Caco-2 (cell line): ENCODE measurements around the gene DMBT1. TPM values are rescaled to one million over a fixed set of nuclear protein-coding genes. Genes with fewer than 3 reads are reported as not detected.

Source experiments
- BruUV-seq: library from RNA; stranded (reverse); fragments of 400-500 nt; replicated peaks from 2 replicates; lab custom pipeline; 2021; lab: Mats Ljungman, UMichigan
- CTCF ChIA-PET: fragments of 300-600 bp; sonication (Branson Sonifier 250); formaldehyde crosslinking; loops from one replicate; lab custom pipeline; 2022; ENCODE audit warnings: antibody characterized with exemption; lab: Charles Lee
- POLR2A ChIA-PET: fragments of 300-600 bp; sonication (Branson Sonifier 250); formaldehyde crosslinking; loops from one replicate; lab custom pipeline; 2022; ENCODE audit warnings: antibody characterized with exemption; lab: Charles Lee
- DNase-seq, 2 experiments: peaks; one replicate each; pipeline versions ENCODE4 v3.0.0 to v3.0.0-alpha.2; 2020 to 2022
- H3K27me3 ChIP-seq: replicated peaks from 2 replicates; pipeline ENCODE4 v1.6.0; 2011; ENCODE audit warnings: low read length; ENCODE audit not compliant: control insufficient read depth, insufficient read depth
- H3K36me3 ChIP-seq: 2 replicates; pipeline ENCODE4 v1.5.1; 2011; ENCODE audit warnings: low read length; ENCODE audit not compliant: control insufficient read depth, insufficient read depth
- H3K4me1 ChIP-seq: fragments of 250-450 bp; sonication (Bioruptor Pico); 2 replicates; pipeline ENCODE4 v1.5.1; 2020; ENCODE audit warnings: mild to moderate bottlenecking
- H3K4me3 ChIP-seq: 2 replicates; pipeline ENCODE4 v1.5.1; 2011; ENCODE audit warnings: low read depth, mild to moderate bottlenecking, control low read depth, low read length
- H3K9me3 ChIP-seq: fragments of 250-450 bp; sonication (Bioruptor Pico); 2 replicates; pipeline ENCODE4 v1.5.1; 2020; ENCODE audit warnings: mild to moderate bottlenecking, moderate library complexity
- H3K27ac Mint-ChIP-seq: one replicate; pipeline ENCODE4 v1.8.0; 2022; ENCODE audit warnings: mixed read lengths; ENCODE audit not compliant: unreplicated experiment
- H3K27me3 Mint-ChIP-seq: one replicate; pipeline ENCODE4 v1.8.0; 2022; ENCODE audit warnings: mixed read lengths; ENCODE audit not compliant: insufficient read depth, unreplicated experiment
- H3K36me3 Mint-ChIP-seq: one replicate; pipeline ENCODE4 v1.8.0; 2022; ENCODE audit warnings: mild to moderate bottlenecking, mixed read lengths; ENCODE audit not compliant: insufficient read depth, unreplicated experiment
- H3K4me1 Mint-ChIP-seq: one replicate; pipeline ENCODE4 v1.8.0; 2022; ENCODE audit warnings: low read depth, mixed read lengths; ENCODE audit not compliant: unreplicated experiment
- H3K4me3 Mint-ChIP-seq: one replicate; pipeline ENCODE4 v1.8.0; 2022; ENCODE audit warnings: mild to moderate bottlenecking, moderate library complexity, mixed read lengths; ENCODE audit not compliant: unreplicated experiment
- H3K9me3 Mint-ChIP-seq: one replicate; pipeline ENCODE4 v1.8.0; 2022; ENCODE audit warnings: mixed read lengths; ENCODE audit not compliant: unreplicated experiment
- intact Hi-C: fragments of 100-400 bp; cut with micrococcal nuclease; formaldehyde crosslinking; loops from one replicate; pipeline ENCODE4 v1.10.0; 2022; ENCODE audit not compliant: unreplicated experiment
- total RNA-seq: library from RNA; stranded (reverse); gene quantifications from 2 replicates; pipeline ENCODE4 v1.2.3, GENCODE V29; 2022
- TF ChIP-seq, protein P1 (sequence below), 2 experiments: fragments of 200-600 bp in 1 of 2; IDR thresholded peaks; 1 replicate in 1 of 2; 2 replicates in 1 of 2; pipeline versions ENCODE4 v1.5.1 to v1.8.0; 2011 to 2022; ENCODE audit warnings: antibody characterized with exemption in 1 of 2, control low read depth in 1 of 2, inconsistent platforms in 1 of 2, low read depth in 1 of 2, low read length in 1 of 2, mild to moderate bottlenecking in 1 of 2, moderate library complexity in 1 of 2; ENCODE audit not compliant: insufficient read depth in 1 of 2, severe bottlenecking in 1 of 2, unreplicated experiment in 1 of 2

The DMBT1 gene
- total RNA-seq, 1 experiment from 2014 or later: not detected

DNA sequence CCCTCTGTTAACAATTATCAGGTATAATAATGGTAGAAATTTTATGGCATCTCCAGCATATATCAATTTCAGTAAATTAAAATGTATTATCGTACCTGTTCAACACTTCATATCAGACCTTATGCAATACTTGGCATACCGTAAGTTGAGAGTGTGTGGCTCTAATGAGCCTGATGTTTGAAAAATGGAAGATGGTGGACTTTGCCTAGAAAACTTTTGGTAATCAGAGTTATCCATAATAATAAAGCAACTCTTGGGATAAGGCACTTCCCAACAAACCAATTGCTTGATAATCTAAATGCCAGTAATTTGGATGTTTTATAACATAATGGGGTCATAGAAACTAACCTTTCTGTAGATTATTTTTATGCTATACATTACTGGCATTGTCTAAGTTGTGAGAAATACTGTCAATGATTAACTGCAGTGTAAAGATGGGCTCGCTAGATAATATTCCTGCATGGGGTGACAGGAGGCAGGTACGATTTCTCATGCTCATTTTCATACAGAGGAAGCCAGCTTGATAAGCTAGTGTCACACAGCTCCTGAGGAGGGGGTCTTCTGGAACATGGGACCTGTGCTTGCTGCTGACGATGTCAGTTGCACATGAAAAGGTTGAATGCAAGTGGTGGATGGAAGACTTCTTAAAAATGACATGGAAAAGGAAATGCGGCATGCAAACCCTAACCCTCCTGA lies 27.8 kb upstream of the DMBT1 start:
- peaks cover 20% of the 10 kb centered on the region for H3K4me1 ChIP-seq
- H3K4me3 ChIP-seq: no peak overlapping the region
- no TSS peak for BruUV-seq
- no peaks in the 10 kb centered on the region for H3K27me3 ChIP-seq
- H3K36me3 Mint-ChIP-seq: no peaks in the 10 kb centered on the region
- peak in 1 of 2 experiments; percentile 13 for DNase-seq
- H3K27me3 Mint-ChIP-seq: no peaks in the 10 kb centered on the region
- H3K27ac Mint-ChIP-seq: no peak overlapping the region
- no peaks in the 10 kb centered on the region for H3K36me3 ChIP-seq
- POLR2A ChIA-PET: interaction anchor here (0.5 kb wide), 1 partner anchor 20 kb away, joined by 3 read pairs; no protein-coding TSS in a partner anchor
- TF ChIP-seq, protein P1, sequence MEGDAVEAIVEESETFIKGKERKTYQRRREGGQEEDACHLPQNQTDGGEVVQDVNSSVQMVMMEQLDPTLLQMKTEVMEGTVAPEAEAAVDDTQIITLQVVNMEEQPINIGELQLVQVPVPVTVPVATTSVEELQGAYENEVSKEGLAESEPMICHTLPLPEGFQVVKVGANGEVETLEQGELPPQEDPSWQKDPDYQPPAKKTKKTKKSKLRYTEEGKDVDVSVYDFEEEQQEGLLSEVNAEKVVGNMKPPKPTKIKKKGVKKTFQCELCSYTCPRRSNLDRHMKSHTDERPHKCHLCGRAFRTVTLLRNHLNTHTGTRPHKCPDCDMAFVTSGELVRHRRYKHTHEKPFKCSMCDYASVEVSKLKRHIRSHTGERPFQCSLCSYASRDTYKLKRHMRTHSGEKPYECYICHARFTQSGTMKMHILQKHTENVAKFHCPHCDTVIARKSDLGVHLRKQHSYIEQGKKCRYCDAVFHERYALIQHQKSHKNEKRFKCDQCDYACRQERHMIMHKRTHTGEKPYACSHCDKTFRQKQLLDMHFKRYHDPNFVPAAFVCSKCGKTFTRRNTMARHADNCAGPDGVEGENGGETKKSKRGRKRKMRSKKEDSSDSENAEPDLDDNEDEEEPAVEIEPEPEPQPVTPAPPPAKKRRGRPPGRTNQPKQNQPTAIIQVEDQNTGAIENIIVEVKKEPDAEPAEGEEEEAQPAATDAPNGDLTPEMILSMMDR (IDR thresholded peaks at IDR 0.05; ENCODE audit: insufficient read depth in 1 of 2, low read depth in 1 of 2, low read length in 1 of 2, severe bottlenecking in 1 of 2, unreplicated experiment in 1 of 2): no peak
- intact Hi-C loops: no loop called here
- no peak overlapping the region for H3K4me3 Mint-ChIP-seq
- CTCF ChIA-PET: no interaction called here
- no peaks in the 10 kb centered on the region for H3K9me3 Mint-ChIP-seq
- peaks cover 7% of the 10 kb centered on the region; the same call in 1 of the 2 replicates for H3K9me3 ChIP-seq
- H3K4me1 Mint-ChIP-seq: peaks cover 17% of the 10 kb centered on the region

DNA sequence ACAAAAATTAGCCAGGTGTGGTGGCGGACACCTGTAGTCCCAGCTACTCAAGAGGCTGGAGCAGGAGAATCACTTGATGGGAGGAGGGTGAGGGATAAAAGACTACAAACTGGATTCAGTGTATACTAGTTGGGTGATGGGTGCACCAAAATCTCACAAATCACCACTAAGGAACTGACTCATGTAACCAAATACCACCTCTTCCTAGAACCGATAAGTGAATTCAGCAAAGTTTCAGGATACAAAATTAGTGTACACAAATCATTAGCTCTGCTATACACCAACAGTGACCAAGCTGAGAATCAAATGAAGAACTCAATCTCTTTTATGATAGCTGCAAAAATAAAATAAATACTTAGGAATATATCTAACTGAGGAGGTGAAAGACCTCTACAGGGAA lies 23.0 kb upstream of the DMBT1 start:
- Histone ChIP-seq H3K36me3 (no peaks in the 10 kb centered on the region), H3K27me3 (no peaks in the 10 kb centered on the region), H3K4me1 (peaks cover 10% of the 10 kb centered on the region), H3K4me3 (no peak overlapping the region), H3K9me3 (peaks cover 7% of the 10 kb centered on the region; the same call in 1 of the 2 replicates)
- peaks cover 7% of the 10 kb centered on the region for H3K4me1 Mint-ChIP-seq
- intact Hi-C loops: no loop called here
- no peaks in the 10 kb centered on the region for H3K36me3 Mint-ChIP-seq
- BruUV-seq: no TSS peak
- H3K9me3 Mint-ChIP-seq: no peaks in the 10 kb centered on the region
- H3K27me3 Mint-ChIP-seq: peaks cover 3% of the 10 kb centered on the region
- no peak overlapping the region for H3K27ac Mint-ChIP-seq
- POLR2A ChIA-PET: no interaction called here
- CTCF ChIA-PET: no interaction called here
- no peak overlapping the region for H3K4me3 Mint-ChIP-seq
- no peak for DNase-seq
- TF ChIP-seq, protein P1 (IDR thresholded peaks at IDR 0.05; ENCODE audit: insufficient read depth in 1 of 2, low read depth in 1 of 2, low read length in 1 of 2, severe bottlenecking in 1 of 2, unreplicated experiment in 1 of 2): no peak

DNA sequence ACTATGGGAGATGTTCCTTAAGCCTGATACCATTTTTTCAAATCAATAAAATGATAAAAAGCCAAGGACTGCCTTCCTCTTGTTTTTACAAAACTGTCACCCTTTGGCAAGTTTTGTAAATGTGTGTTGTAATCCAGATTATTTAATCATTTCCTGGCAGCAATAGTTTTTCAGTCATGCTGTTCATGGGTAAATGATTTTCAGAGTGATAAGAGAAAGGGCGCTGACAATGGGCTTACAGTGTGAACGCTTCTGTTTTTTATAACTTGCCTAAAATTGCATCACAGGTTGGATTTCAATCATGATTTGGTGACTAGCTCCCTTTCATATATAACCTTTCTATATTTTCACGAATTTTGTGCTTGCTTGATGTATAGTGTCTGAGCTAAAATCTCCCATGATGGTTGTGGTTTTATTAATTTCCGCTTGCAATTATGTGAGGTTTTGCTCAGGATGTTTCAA lies 19.0 kb upstream of the DMBT1 start:
- H3K4me3 ChIP-seq: no peak overlapping the region
- no peak overlapping the region for H3K27ac Mint-ChIP-seq
- TF ChIP-seq, protein P1 (IDR thresholded peaks at IDR 0.05; ENCODE audit: insufficient read depth in 1 of 2, low read depth in 1 of 2, low read length in 1 of 2, severe bottlenecking in 1 of 2, unreplicated experiment in 1 of 2): no peak
- H3K27me3 ChIP-seq: no peaks in the 10 kb centered on the region
- CTCF ChIA-PET: interaction anchor here (1.2 kb wide), 1 partner anchor 24 kb away, joined by 3 read pairs; no protein-coding TSS in a partner anchor
- no peak overlapping the region for H3K4me3 Mint-ChIP-seq
- no TSS peak for BruUV-seq
- intact Hi-C loops: no loop called here
- H3K36me3 Mint-ChIP-seq: no peaks in the 10 kb centered on the region
- peaks cover 3% of the 10 kb centered on the region for H3K27me3 Mint-ChIP-seq
- no peaks in the 10 kb centered on the region for H3K4me1 ChIP-seq
- peaks cover 7% of the 10 kb centered on the region; the same call in 1 of the 2 replicates for H3K9me3 ChIP-seq
- no peaks in the 10 kb centered on the region for H3K36me3 ChIP-seq
- no peaks in the 10 kb centered on the region for H3K4me1 Mint-ChIP-seq
- POLR2A ChIA-PET: no interaction called here
- no peak for DNase-seq
- no peaks in the 10 kb centered on the region for H3K9me3 Mint-ChIP-seq
